Mucosa of rectum (tissue), 2 donors: Measurements from ENCODE around the gene KLHDC9.
"Not testable (repeated sequence)": the region's sequence is repeated elsewhere in the genome, so short reads cannot be mapped to it uniquely, and the experiment has no call there.

Experiments used
- H3K27ac ChIP-seq, 2 donors: one replicate each; pipeline ENCODE4 v1.7.0; 2013; ENCODE audit warnings: inconsistent platforms in 2 of 2, low read depth in 2 of 2, low read length in 2 of 2
- H3K27me3 ChIP-seq, 2 donors: one replicate each; pipeline ENCODE4 v1.7.0; 2013; ENCODE audit warnings: low read length in 2 of 2; ENCODE audit not compliant: control insufficient read depth in 2 of 2, insufficient read depth in 2 of 2
- H3K36me3 ChIP-seq, 2 donors: one replicate each; pipeline ENCODE4 v1.7.0; 2013; ENCODE audit warnings: low read length in 2 of 2; ENCODE audit not compliant: control insufficient read depth in 2 of 2, insufficient read depth in 2 of 2
- H3K4me1 ChIP-seq, 2 donors: one replicate each; pipeline ENCODE4 v1.7.0; 2013; ENCODE audit warnings: low read length in 2 of 2, mild to moderate bottlenecking in 1 of 2; ENCODE audit not compliant: control insufficient read depth in 2 of 2, insufficient read depth in 2 of 2
- H3K4me3 ChIP-seq, 2 donors: one replicate each; pipeline ENCODE4 v1.7.0; 2013; ENCODE audit warnings: low read length in 2 of 2
- H3K9ac ChIP-seq, 2 donors: one replicate each; pipeline ENCODE4 v1.7.0; 2013; ENCODE audit warnings: low read length in 2 of 2, low read depth in 1 of 2, mild to moderate bottlenecking in 1 of 2
- H3K9me3 ChIP-seq, 2 donors: one replicate each; pipeline ENCODE4 v1.7.0; 2013; ENCODE audit warnings: low read length in 2 of 2; ENCODE audit not compliant: control insufficient read depth in 2 of 2
- donor health status: healthy.
- donor health status: Normal muscosa, but diverticular disease.

The KLHDC9 gene

GRCh38 chr1:161114556-161114955 lies 16.4 kb downstream of the KLHDC9 start:
- Histone ChIP-seq H3K27me3 (no peaks in the 10 kb centered on the region), H3K9me3 (no peaks in the 10 kb centered on the region), H3K4me3 (no peak overlapping the region), H3K9ac (no peak overlapping the region), H3K4me1 (peaks cover 21 to 23% of the 10 kb centered on the region in 2 donors), H3K27ac (no peak overlapping the region), H3K36me3 (peaks cover 0 to 3% of the 10 kb centered on the region in 2 donors)

- Histone ChIP-seq H3K36me3 (peaks cover 1 to 5% of the 10 kb centered on the region in 2 donors), H3K9me3 (no peaks in the 10 kb centered on the region), H3K9ac (no peak overlapping the region), H3K27ac (no peak overlapping the region), H3K27me3 (no peaks in the 10 kb centered on the region), H3K4me3 (no peak overlapping the region), H3K4me1 (peaks cover 28% of the 10 kb centered on the region in 2 donors)
Observed at GRCh38 chr1:161115132-161115711, 17.1 kb downstream of the KLHDC9 start.

GRCh38 chr1:161115961-161116360 lies 17.8 kb downstream of the KLHDC9 start:
- not testable (repeated sequence) for H3K27me3 ChIP-seq, H3K9me3 ChIP-seq, H3K27ac ChIP-seq, H3K4me3 ChIP-seq, H3K9ac ChIP-seq
- Histone ChIP-seq H3K36me3 (peaks cover 8 to 11% of the 10 kb centered on the region in 2 donors), H3K4me1 (peaks cover 28 to 29% of the 10 kb centered on the region in 2 donors)

GRCh38 chr1:161117759-161118581 lies 19.8 kb downstream of the KLHDC9 start, which contains the start of the genes NIT1 and PFDN2:
Gene NIT1, plus strand, starts transcription at chr1:161118105. Its CDS starts 72 bp downstream, at chr1:161118177.
Gene PFDN2, minus strand, starts transcription at chr1:161118037. Its CDS starts 11 bp downstream, at chr1:161118026.
- Histone ChIP-seq H3K9me3 (no peaks in the 10 kb centered on the region), H3K4me1 (peaks cover 27 to 28% of the 10 kb centered on the region in 2 donors), H3K36me3 (peaks cover 28 to 31% of the 10 kb centered on the region in 2 donors), H3K27me3 (no peaks in the 10 kb centered on the region), H3K27ac (peak within 1 kb of the TSS; percentile 94 to 96), H3K4me3 (peak within 1 kb of the TSS; percentile 76 to 98), H3K9ac (peak within 1 kb of the TSS; percentile 80 to 94)

- peaks cover 36 to 42% of the 10 kb centered on the region in 2 donors for H3K36me3 ChIP-seq
- H3K4me1 ChIP-seq = peaks cover 27 to 28% of the 10 kb centered on the region in 2 donors
- H3K9ac ChIP-seq = peak overlapping the region; percentile 80 to 94
Observed at GRCh38 chr1:161119092-161119903, 21.1 kb downstream of the KLHDC9 start.

GRCh38 chr1:161121042-161121650 lies 23.0 kb downstream of the KLHDC9 start:
- Histone ChIP-seq H3K36me3 (peaks cover 43 to 51% of the 10 kb centered on the region in 2 donors), H3K9me3 (no peaks in the 10 kb centered on the region), H3K27ac (no peak overlapping the region), H3K4me1 (peaks cover 27 to 28% of the 10 kb centered on the region in 2 donors), H3K27me3 (no peaks in the 10 kb centered on the region), H3K9ac (no peak overlapping the region), H3K4me3 (no peak overlapping the region)

More at GRCh38 chr1:161119092-161119903, 21.1 kb downstream of the KLHDC9 start:
- H3K27ac ChIP-seq = peak overlapping the region; percentile 94 to 96
- H3K9me3 ChIP-seq = no peaks in the 10 kb centered on the region
- H3K4me3 ChIP-seq = peak overlapping the region; percentile 76 to 98
- no peaks in the 10 kb centered on the region for H3K27me3 ChIP-seq

- no peaks in the 10 kb centered on the region for H3K9me3 ChIP-seq
- H3K36me3 ChIP-seq = peaks cover 46 to 55% of the 10 kb centered on the region in 2 donors
- no peak overlapping the region for H3K27ac ChIP-seq
- H3K27me3 ChIP-seq = no peaks in the 10 kb centered on the region
- no peak overlapping the region for H3K4me3 ChIP-seq
- no peak overlapping the region for H3K9ac ChIP-seq
- H3K4me1 ChIP-seq = peaks cover 23 to 24% of the 10 kb centered on the region in 2 donors
Observed at GRCh38 chr1:161121834-161122233, 23.7 kb downstream of the KLHDC9 start.

GRCh38 chr1:161122967-161123366 lies 24.8 kb downstream of the KLHDC9 start:
- Histone ChIP-seq H3K27ac (no peak overlapping the region), H3K36me3 (peaks cover 55 to 59% of the 10 kb centered on the region in 2 donors), H3K4me1 (peaks cover 16 to 23% of the 10 kb centered on the region in 2 donors), H3K4me3 (no peak overlapping the region), H3K9me3 (no peaks in the 10 kb centered on the region), H3K9ac (no peak overlapping the region), H3K27me3 (no peaks in the 10 kb centered on the region)

- peaks cover 8 to 11% of the 10 kb centered on the region in 2 donors for H3K4me1 ChIP-seq
Observed at GRCh38 chr1:161127649-161128048, 29.5 kb downstream of the KLHDC9 start.

More at GRCh38 chr1:161127649-161128048, 29.5 kb downstream of the KLHDC9 start:
- Histone ChIP-seq H3K27me3 (no peaks in the 10 kb centered on the region), H3K9me3 (no peaks in the 10 kb centered on the region), H3K27ac (no peak overlapping the region), H3K36me3 (peaks cover 42 to 44% of the 10 kb centered on the region in 2 donors), H3K9ac (no peak overlapping the region), H3K4me3 (no peak overlapping the region)
